Activated naive CD4-positive, alpha-beta T cell treated with Interleukin-2 at 50 U/mL for 16 hours (primary cell): Measurements from ENCODE around the gene ABHD10.

Experiments used
- DNase-seq: peaks from one replicate; pipeline ENCODE4 v3.0.0-alpha.2; 2020

Gene ABHD10

DNA sequence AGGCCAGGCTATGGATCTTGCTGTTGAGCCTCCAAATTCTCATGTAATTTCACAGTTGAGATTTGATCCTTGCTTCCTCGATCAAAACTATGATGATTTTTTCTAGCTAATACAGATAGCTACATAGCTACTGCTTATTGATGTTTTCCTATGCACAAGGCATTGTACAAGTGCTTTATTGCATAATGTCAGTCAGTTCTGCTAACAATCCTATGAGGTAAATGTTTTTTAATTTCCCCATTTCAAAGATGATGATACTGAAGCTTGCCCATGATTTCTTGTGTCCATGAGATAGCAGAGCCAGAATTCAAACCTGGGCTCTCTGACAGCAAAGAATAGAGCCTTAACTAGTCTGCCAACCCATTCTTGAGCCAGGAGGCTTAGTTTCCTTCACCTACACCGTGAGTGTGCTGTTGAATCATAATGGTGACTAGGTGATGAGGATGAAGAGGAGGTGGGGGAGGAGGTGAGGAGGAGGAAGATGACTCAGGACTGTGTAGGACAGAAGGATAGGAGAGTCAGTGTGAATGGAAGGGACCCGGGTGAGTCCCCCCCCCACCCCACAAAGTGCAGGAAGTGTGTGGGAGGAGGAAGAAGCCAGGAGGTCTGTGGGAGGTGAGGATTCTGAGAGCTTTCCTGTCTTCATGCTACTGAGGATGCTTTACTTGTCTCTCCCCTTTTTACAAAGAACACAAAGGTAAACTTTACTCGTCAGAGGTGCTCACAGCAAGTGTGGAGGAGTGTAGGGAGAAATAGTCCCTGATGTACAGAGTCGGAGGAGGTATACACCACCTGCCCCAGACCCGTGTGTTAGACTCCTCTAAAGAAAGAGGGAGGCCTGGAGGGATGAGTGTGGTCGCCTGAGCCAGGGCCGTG lies 23.5 kb downstream of the ABHD10 start:
- DNase-seq = peak; percentile 63

DNA sequence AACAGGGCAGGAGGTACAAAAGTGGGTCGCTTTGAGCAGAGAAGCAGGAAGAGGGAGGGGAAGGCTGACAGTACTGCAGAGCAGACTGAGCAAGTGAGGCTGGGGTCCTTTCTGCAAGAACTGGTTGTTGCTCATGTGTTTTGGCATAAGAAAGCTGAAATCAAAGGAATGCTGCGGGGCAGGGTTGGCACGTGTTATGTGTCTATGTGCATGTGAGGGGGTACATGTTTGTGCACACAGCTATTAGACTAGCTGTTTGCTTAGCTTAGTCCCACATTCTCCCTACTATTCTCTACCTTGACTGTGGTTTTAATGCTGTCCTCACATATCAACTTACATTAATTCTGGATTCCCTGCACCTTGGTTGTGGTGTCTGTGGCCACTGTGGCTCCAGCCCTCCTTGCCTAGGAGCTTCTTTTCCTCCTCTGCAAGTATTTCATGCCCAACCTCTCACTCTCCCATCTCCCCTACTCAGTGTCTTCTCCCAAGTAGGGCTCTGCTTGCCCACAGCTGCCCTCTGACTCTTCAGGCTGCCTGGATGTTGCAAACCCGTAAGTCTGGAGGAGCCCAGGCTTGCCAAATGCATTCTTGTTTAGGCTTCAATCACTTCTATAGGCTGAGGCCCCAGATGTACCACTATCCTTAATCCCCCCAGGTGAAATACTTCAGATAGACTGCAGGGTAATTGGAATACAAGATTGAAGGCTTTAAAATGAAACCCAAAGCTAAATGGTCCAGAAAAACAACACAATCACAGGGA lies 24.7 kb downstream of the ABHD10 start:
- DNase-seq = no peak

- DNase-seq = no peak
Measured at GRCh38 chr3:112004187-112004586, 25.4 kb downstream of the ABHD10 start.

- no peak for DNase-seq
Measured at GRCh38 chr3:112004669-112005068, 25.8 kb downstream of the ABHD10 start.

GRCh38 chr3:112005091-112005672 lies 26.4 kb downstream of the ABHD10 start:
- no peak for DNase-seq

GRCh38 chr3:112007633-112008032 lies 28.8 kb downstream of the ABHD10 start:
- no peak for DNase-seq

DNA sequence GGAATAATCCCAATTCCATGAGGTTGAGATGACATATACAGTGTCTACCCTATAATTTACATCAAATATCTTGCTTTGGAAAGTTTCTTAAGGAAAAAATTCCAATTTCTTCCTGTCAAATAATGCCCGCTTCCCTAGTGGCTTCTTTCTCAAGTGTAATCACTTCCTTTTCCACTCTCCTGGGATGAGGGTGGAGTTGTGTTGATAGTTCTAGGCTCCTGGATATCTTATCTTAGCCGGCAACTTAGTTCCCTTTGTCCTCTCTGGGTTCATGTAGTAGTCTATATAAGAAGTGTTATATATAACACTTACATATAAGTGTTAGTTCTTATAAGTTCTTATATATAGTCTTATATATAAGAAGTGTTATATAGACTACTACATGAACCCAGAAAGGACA lies 30.8 kb downstream of the ABHD10 start:
- DNase-seq = no peak

DNA sequence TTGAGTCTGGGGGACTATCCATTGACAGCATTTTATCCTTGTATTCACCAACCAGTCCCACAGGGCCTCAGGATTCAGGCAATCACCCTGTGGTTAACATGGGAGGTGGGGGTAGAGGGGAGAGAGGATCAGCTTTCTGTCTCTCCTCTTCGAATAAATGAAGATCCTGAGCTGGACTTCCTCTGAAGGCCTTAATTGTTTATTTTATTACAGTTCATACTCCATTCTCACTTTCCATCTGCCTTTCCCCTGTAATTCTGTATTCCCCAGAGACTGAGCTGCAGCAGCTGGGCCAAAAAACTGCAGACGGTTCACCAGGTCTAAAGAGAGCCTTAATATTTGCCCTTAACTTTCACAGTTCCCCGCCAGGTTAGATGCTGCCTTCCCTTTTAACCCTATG lies 31.8 kb downstream of the ABHD10 start:
- no peak for DNase-seq

GRCh38 chr3:112011376-112011940 lies 32.6 kb downstream of the ABHD10 start:
- no peak for DNase-seq

DNA sequence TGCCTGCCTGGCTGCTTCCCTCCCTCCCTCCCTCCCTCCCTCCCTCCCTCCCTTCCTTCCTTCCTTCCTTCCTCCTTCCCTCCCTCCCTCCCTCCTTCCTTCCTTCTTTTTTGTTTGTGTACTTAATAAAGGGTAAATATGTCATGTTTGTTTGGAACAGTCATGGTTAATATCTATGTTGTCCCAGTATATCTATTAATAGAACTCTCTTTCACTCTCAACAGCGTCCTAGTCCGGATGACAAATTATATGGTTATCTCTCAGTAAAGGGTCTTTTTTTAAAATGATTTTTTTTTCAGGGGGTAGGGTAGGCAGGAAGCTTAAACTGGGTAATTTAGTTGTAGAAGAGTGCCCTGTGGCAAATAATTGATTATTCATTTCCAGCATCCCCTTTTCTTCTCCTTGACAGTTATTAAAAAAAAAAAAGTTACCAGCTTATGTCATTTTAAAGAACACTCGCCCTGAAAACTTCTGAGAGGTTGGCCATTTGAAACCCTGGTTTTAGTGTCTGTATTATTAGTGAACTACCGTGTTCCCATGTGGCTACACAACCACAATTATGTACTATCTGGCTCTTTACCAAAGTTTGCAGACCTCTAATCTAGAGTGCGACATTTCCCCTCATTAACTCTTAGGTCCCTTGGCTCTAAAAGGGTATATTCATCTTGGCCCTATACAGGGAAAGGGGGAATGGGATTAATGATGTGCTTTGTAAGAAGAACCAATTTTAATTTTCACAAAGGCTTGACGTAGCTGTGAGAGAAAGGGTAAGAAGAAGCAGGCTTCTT lies 33.6 kb downstream of the ABHD10 start:
- no peak for DNase-seq

DNA sequence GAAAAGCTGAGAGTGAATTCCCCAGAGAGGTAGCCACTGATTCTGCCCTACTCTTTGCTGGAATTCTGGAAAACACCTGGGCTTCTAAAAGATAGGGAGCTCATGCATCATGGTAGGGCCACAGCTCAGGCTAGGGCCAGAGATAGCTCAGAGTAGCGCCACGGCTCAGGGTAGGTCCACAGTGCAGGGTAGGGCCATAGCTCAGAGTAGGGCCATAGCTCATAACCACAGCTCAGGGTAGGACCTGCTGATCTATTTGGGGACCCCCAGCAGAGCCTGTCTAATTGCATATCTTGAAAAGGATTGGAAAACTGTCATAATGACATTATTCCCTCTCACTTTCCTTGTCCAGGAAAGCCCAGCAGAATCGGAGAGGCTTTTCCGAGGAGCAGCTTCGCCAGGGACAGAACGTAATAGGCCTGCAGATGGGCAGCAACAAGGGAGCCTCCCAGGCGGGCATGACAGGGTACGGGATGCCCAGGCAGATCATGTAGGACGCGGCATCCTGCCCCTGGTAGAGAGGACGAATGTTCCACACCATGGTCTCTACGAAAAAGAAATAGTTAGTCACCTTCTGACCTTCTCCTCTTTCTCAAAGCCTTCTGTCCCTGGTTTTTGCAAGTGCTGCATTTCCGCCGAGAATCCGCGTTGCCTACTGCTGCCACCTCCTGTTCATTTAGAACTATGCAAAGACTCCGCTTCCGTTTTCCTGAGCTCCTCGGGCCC lies 34.4 kb downstream of the ABHD10 start:
- DNase-seq = peak; percentile 66

- DNase-seq = no peak
Measured at GRCh38 chr3:112013784-112014143, 34.9 kb downstream of the ABHD10 start.

DNA sequence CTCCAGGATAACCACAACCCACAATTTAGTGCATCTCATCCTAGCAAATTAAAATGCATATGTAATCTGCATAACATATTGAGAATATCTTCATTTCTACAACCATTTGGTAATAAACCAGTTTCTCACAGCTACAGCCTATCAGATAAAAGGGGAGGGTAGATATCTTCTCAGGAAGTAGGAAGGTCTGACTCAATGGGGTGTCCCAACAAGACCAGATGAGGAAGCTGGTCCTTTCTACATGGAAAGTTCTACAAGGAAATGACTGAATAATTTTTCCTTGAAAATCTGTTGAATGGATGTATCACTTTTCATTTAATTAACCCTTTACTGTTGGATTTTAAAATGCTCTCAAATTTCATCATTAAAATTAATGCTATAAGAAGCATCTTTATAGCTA lies 38.3 kb downstream of the ABHD10 start:
- DNase-seq = no peak

- no peak for DNase-seq
Measured at GRCh38 chr3:112018712-112019111, 39.9 kb downstream of the ABHD10 start.

- DNase-seq = no peak
Measured at GRCh38 chr3:112019716-112020115, 40.9 kb downstream of the ABHD10 start.

DNA sequence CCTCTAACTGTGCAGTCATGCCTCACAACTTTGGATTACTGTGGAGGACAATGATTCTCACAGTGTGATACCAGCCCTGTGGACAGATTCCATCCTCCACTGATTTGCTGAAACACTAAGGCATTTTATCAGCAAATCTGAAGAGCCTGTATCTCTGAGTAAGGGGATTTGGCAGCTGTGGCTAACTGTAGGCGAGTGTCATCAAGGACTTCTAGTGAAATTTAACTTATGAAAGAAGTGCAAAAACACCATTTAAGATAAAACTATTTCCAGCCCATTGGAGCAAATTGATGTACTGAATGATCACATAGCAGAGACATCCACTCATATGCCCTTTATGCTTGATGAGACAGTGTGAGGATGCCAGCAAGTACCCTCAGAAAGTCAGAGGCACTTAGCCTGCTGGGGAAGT lies 41.9 kb downstream of the ABHD10 start:
- no peak for DNase-seq

DNA sequence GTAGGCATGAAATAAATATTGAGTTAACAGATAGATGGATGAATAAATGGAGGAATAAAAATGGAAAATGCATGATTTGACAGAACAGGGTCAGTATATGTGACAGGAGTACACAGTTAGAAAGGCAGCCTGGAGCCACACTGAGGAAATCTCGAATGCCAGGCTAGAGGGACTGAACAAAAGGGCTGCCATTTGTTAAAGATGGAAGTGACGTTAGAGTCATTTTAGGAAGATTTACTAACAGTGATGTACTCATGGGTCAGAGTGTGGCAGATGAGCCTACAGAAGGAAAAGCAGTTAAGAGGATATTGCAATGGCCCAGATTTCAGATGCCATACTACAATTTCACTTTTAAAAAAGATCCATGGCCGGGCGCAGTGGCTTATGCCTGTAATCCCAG lies 48.3 kb downstream of the ABHD10 start:
- DNase-seq = no peak

- DNase-seq = no peak
Measured at GRCh38 chr3:112027826-112028225, 49.0 kb downstream of the ABHD10 start.

- no peak for DNase-seq
Measured at GRCh38 chr3:112030901-112031300, 52.1 kb downstream of the ABHD10 start.

DNA sequence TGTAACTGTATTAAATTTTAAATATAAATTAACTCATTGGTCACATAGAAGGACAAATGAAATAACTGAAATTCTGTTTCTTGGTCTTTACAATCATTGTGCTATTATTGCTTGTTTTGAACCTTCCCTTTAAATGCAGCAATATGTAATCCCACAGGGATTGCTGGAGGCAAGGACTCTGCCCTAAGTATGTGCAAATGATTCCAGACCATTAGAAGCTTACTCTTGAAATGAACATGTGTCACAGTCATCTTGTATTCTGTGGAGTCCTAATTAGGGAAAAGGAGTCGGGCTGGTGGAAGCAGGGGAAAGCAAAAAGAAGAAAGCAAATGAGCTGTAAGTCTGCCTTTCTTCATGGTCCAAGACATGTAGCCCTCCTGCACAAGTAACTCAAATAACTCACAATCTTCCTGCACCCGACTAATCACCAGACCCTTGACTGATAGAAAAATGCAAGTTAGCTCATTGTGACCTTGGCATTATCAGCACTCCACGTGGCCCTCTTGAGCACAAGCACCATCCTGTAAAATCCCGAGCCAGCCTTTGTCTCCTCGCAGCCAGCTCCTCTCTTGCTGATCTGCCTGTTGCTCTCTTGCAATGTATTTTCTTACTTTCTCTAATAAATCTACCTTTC lies 53.4 kb downstream of the ABHD10 start:
- no peak for DNase-seq

GRCh38 chr3:112034436-112034835 lies 55.6 kb downstream of the ABHD10 start, which contains the start of gene TMPRSS7:
TMPRSS7 (plus strand) TSS chr3:112034736; CDS start chr3:112034846, 110 bp downstream.
- DNase-seq = no peak
